K562 (cell line): Measurements from ENCODE around the gene TMEM19. TPM values are rescaled to one million over a fixed set of nuclear protein-coding genes. Genes with fewer than 3 reads are reported as not detected.

Source experiments
- BCLAF1 ChIP-seq, 2 experiments: fragments of 450-650 bp in 1 of 2; IDR thresholded peaks; 2 replicates each; pipeline ENCODE4 v1.6.1; 2011 to 2017; ENCODE audit warnings: low read depth in 2 of 2, antibody characterized with exemption in 1 of 2, borderline replicate concordance in 1 of 2, low read length in 1 of 2, mild to moderate bottlenecking in 1 of 2, mixed read lengths in 1 of 2; ENCODE audit not compliant: control insufficient read depth in 1 of 2
- CREM ChIP-seq: IDR thresholded peaks from 2 replicates; pipeline ENCODE4 v1.6.1; 2014; ENCODE audit warnings: antibody characterized with exemption, low read depth
- EWSR1 ChIP-seq: fragments of 450-650 bp; IDR thresholded peaks from 2 replicates; pipeline ENCODE4 v1.6.1; 2018; ENCODE audit warnings: borderline replicate concordance, mild to moderate bottlenecking, low read depth, moderate library complexity; ENCODE audit not compliant: partially characterized antibody
- HMG20B ChIP-seq: fragments of 250-450 bp; sonication (Bioruptor Pico); IDR thresholded peaks from 2 replicates; pipeline ENCODE4 v1.5.0; 2021; ENCODE audit warnings: mild to moderate bottlenecking
- ID3 ChIP-seq, 2 experiments: fragments of 250-450 bp in 1 of 2; fragments of 450-650 bp in 1 of 2; sonication (Bioruptor Pico) in 1 of 2; IDR thresholded peaks; 2 replicates each; pipeline versions ENCODE4 v1.6.1 to v1.8.0; 2016 to 2021; ENCODE audit warnings: mild to moderate bottlenecking in 2 of 2, moderate library complexity in 2 of 2, missing compliant biosample characterization in 1 of 2, missing genetic modification characterization in 1 of 2
- MED1 ChIP-seq: sonication (generic); formaldehyde crosslinking; IDR thresholded peaks from 2 replicates; pipeline ENCODE4 v1.8.1; 2023; ENCODE audit warnings: missing genetic modification reagents, borderline replicate concordance
- MEIS2 ChIP-seq: fragments of 450-650 bp; IDR thresholded peaks from 2 replicates; pipeline ENCODE4 v1.6.1; 2014; ENCODE audit warnings: mild to moderate bottlenecking; ENCODE audit not compliant: partially characterized antibody
- PCBP1 ChIP-seq: fragments of 200-400 bp; formaldehyde crosslinking; IDR thresholded peaks from 2 replicates; pipeline ENCODE4 v1.6.1; 2018; ENCODE audit warnings: mild to moderate bottlenecking, low read depth, low read length; ENCODE audit not compliant: poor library complexity, severe bottlenecking
- POLR2H ChIP-seq: IDR thresholded peaks from 2 replicates; pipeline ENCODE4 v1.6.1; 2016; ENCODE audit warnings: missing genetic modification characterization, low read depth, mild to moderate bottlenecking, control low read depth, missing compliant biosample characterization, moderate library complexity
- POLR3G ChIP-seq: IDR thresholded peaks from 2 replicates; pipeline ENCODE4 v1.6.1; 2011; ENCODE audit not compliant: insufficient read length, insufficient replicate concordance; ENCODE audit errors: extremely low read depth
- POU5F1 ChIP-seq: fragments of 150-350 bp; IDR thresholded peaks from 2 replicates; pipeline ENCODE4 v1.6.1; 2014; ENCODE audit warnings: borderline replicate concordance, low read length, low read depth, mild to moderate bottlenecking; ENCODE audit not compliant: partially characterized antibody
- SIX5 ChIP-seq, 2 experiments: IDR thresholded peaks; 2 replicates each; pipeline ENCODE4 v1.6.1; 2011; ENCODE audit warnings: low read length in 2 of 2, borderline replicate concordance in 1 of 2, low read depth in 1 of 2, mild to moderate bottlenecking in 1 of 2, moderate library complexity in 1 of 2; ENCODE audit not compliant: insufficient read depth in 1 of 2
- SOX6 ChIP-seq: fragments of 450-650 bp; IDR thresholded peaks from 2 replicates; pipeline ENCODE4 v1.6.1; 2014; ENCODE audit warnings: mild to moderate bottlenecking
- SRSF3 ChIP-seq: fragments of 200-400 bp; formaldehyde crosslinking; IDR thresholded peaks from 2 replicates; pipeline ENCODE4 v1.6.1; 2016; ENCODE audit warnings: mild to moderate bottlenecking, low read length, moderate library complexity; ENCODE audit not compliant: insufficient read depth
- TBL1XR1 ChIP-seq, 2 experiments: IDR thresholded peaks; 2 replicates each; pipeline ENCODE4 v1.6.1; 2012; ENCODE audit warnings: improper control_type of control experiment in 2 of 2, low read length in 2 of 2, mild to moderate bottlenecking in 1 of 2
- VEZF1 ChIP-seq: fragments of 200-800 bp; sonication (Bioruptor generic); IDR thresholded peaks from 2 replicates; pipeline ENCODE4 v1.6.1; 2017; ENCODE audit warnings: missing genetic modification characterization, missing compliant biosample characterization
- ZFP91 ChIP-seq: sonication (generic); formaldehyde crosslinking; IDR thresholded peaks from 2 replicates; pipeline ENCODE4 v1.8.0; 2022; ENCODE audit warnings: mild to moderate bottlenecking, missing genetic modification reagents
- ZNF668 ChIP-seq: fragments of 250-450 bp; sonication (Bioruptor Pico); IDR thresholded peaks from 2 replicates; pipeline ENCODE4 v1.8.0; 2022; ENCODE audit warnings: mild to moderate bottlenecking, inconsistent platforms
- ZNF780A ChIP-seq: fragments of 250-450 bp; sonication (Bioruptor Pico); IDR thresholded peaks from 2 replicates; pipeline ENCODE4 v1.5.0; 2021; ENCODE audit warnings: mild to moderate bottlenecking
- polyA plus RNA-seq, 8 experiments: library from polyadenylated mRNA; depleted of rRNA in 4 of 8; stranded (reverse) in 5 of 8; unstranded in 3 of 8; fragments of >200 nt; fragmentation: Nextera tagmentation in 2 of 8; fragmentation: Illumina TruSeq in 1 of 8; extraction: Ambion mirVana in 2 of 8; extraction: Trizol in 1 of 8; gene quantifications; 2 replicates each; pipeline versions ENCODE4 v1.2.1 to v1.2.3, GENCODE V29; 2011 to 2014; ENCODE audit warnings: inconsistent platforms in 1 of 8, missing spikeins in 1 of 8
- total RNA-seq, 7 experiments: library from RNA; depleted of rRNA in 6 of 7; stranded (reverse); fragments of >200 nt in 6 of 7; fragmentation: Illumina TruSeq in 2 of 7; extraction: Trizol in 2 of 7; gene quantifications; 2 replicates each; pipeline versions ENCODE4 v1.2.1 to v1.2.3, GENCODE V29; 2011 to 2021; ENCODE audit warnings: low replicate concordance in 1 of 7

TMEM19 gene
- total and polyA plus RNA-seq, 9 of the 15 experiments (the other 6 are each of a cell fraction or from before 2014, with no cell fraction given) = 8.2 to 24.2 (median 17.2) TPM

- TF ChIP-seq ID3 (CRISPR knock-in tag; IDR thresholded peaks at IDR 0.05) (no peak), ID3 (tag; IDR thresholded peaks at IDR 0.05) (peak; percentile 62), ZNF780A (no peak), POLR3G (no peak), SOX6 (0 out of 2 replicates have a peak, but pooled peaks have one; percentile 9), ZNF668 (no peak), MEIS2 (no peak), SRSF3 (no peak), EWSR1 (no peak), VEZF1 (CRISPR knock-in tag) (peak; percentile 59), TBL1XR1 (IDR thresholded peaks at IDR 0.05; ENCODE audit: low read length in 2 of 2) (peak in 1 of 2 experiments; percentile 13; a peak in 1 of 4 replicates), SIX5 (IDR thresholded peaks at IDR 0.05; ENCODE audit: borderline replicate concordance in 1 of 2, insufficient read depth in 1 of 2, low read depth in 1 of 2, low read length in 2 of 2) (peak; percentile 55 to 65), POU5F1 (peak; percentile 56), MED1 (CRISPR knock-in tag) (no peak), POLR2H (tag) (peak; percentile 86), BCLAF1 (IDR thresholded peaks at IDR 0.05; ENCODE audit: borderline replicate concordance in 1 of 2, control insufficient read depth in 1 of 2, low read depth in 2 of 2, low read length in 1 of 2) (peak; percentile 38 to 84; a peak in 1 of 4 replicates), PCBP1 (no peak), CREM (peak; percentile 98), ZFP91 (CRISPR knock-in tag) (peak; percentile 44; the same call in 1 of the 2 replicates), HMG20B (CRISPR knock-in tag) (no peak)
Measured at GRCh38 chr12:71663561-71664410, 22.1 kb upstream of the TMEM19 start, which contains the start of the genes THAP2 and ZFC3H1 (continued).
